Panc1 (cell line): ENCODE data around the gene PPP1R7.

Source experiments
- CTCF ChIP-seq: fragments of 450-650 bp; IDR thresholded peaks from 2 replicates; pipeline ENCODE4 v1.5.1; 2017; ENCODE audit warnings: mild to moderate bottlenecking
- POLR2AphosphoS5 ChIP-seq: IDR thresholded peaks from 2 replicates; pipeline ENCODE4 v1.6.1; 2012; ENCODE audit warnings: mild to moderate bottlenecking, low read depth, low read length, moderate library complexity
- TF ChIP-seq, protein P1 (sequence below), 2 experiments: IDR thresholded peaks; 2 replicates each; pipeline ENCODE4 v1.6.1; 2011 to 2012; ENCODE audit warnings: low read depth in 2 of 2, control low read depth in 1 of 2, low read length in 1 of 2, mild to moderate bottlenecking in 1 of 2, moderate library complexity in 1 of 2; ENCODE audit not compliant: insufficient read depth in 1 of 2

GRCh38 chr2:241207151-241207550, 56.9 kb downstream of the PPP1R7 start:
- no peak for TF ChIP-seq CTCF
- TF ChIP-seq, protein P1, sequence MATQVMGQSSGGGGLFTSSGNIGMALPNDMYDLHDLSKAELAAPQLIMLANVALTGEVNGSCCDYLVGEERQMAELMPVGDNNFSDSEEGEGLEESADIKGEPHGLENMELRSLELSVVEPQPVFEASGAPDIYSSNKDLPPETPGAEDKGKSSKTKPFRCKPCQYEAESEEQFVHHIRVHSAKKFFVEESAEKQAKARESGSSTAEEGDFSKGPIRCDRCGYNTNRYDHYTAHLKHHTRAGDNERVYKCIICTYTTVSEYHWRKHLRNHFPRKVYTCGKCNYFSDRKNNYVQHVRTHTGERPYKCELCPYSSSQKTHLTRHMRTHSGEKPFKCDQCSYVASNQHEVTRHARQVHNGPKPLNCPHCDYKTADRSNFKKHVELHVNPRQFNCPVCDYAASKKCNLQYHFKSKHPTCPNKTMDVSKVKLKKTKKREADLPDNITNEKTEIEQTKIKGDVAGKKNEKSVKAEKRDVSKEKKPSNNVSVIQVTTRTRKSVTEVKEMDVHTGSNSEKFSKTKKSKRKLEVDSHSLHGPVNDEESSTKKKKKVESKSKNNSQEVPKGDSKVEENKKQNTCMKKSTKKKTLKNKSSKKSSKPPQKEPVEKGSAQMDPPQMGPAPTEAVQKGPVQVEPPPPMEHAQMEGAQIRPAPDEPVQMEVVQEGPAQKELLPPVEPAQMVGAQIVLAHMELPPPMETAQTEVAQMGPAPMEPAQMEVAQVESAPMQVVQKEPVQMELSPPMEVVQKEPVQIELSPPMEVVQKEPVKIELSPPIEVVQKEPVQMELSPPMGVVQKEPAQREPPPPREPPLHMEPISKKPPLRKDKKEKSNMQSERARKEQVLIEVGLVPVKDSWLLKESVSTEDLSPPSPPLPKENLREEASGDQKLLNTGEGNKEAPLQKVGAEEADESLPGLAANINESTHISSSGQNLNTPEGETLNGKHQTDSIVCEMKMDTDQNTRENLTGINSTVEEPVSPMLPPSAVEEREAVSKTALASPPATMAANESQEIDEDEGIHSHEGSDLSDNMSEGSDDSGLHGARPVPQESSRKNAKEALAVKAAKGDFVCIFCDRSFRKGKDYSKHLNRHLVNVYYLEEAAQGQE (IDR thresholded peaks at IDR 0.05; ENCODE audit: insufficient read depth in 1 of 2, low read depth in 2 of 2, low read length in 1 of 2): no peak
- TF ChIP-seq POLR2AphosphoS5: no peak
